ENCODE measurements around the gene LCE1A. TPM values are rescaled to one million over a fixed set of nuclear protein-coding genes. Genes with fewer than 3 reads are reported as not detected.

LCE1A gene
- total RNA-seq, 6 experiments from 2014 or later, result not detected

GRCh38 chr1:152817309-152817708 lies 10.0 kb upstream of the LCE1A start:
- no peaks in the 10 kb centered on the region for H3K36me3 Mint-ChIP-seq (ENCODE audit: low read depth)
- no peak for DNase-seq
- peaks cover 14% of the 10 kb centered on the region for H3K9me3 Mint-ChIP-seq
- peaks cover 5% of the 10 kb centered on the region for H3K27me3 Mint-ChIP-seq (ENCODE audit: insufficient read depth)
- no peak overlapping the region for H3K27ac Mint-ChIP-seq
- H3K4me1 Mint-ChIP-seq (ENCODE audit: low read depth), result no peaks in the 10 kb centered on the region
- no peak for TF ChIP-seq CTCF (IDR thresholded peaks at IDR 0.05)
- no peak overlapping the region for H3K4me3 Mint-ChIP-seq

- DNase-seq, result no peak
- no peak overlapping the region for H3K4me3 Mint-ChIP-seq
- no peak for TF ChIP-seq CTCF (IDR thresholded peaks at IDR 0.05)
- H3K36me3 Mint-ChIP-seq (ENCODE audit: low read depth), result no peaks in the 10 kb centered on the region
- H3K9me3 Mint-ChIP-seq, result peaks cover 20% of the 10 kb centered on the region
- H3K4me1 Mint-ChIP-seq (ENCODE audit: low read depth), result no peaks in the 10 kb centered on the region
- H3K27me3 Mint-ChIP-seq (ENCODE audit: insufficient read depth), result peaks cover 4% of the 10 kb centered on the region
- H3K27ac Mint-ChIP-seq, result no peak overlapping the region
Measured at GRCh38 chr1:152823294-152823693, 4.0 kb upstream of the LCE1A start.

- Mint-ChIP-seq H3K27me3 (ENCODE audit: insufficient read depth) (peaks cover 3% of the 10 kb centered on the region; the same call in 1 of the 2 replicates), H3K4me3 (no peak overlapping the region), H3K36me3 (ENCODE audit: low read depth) (no peaks in the 10 kb centered on the region), H3K4me1 (ENCODE audit: low read depth) (no peaks in the 10 kb centered on the region), H3K9me3 (peaks cover 19% of the 10 kb centered on the region), H3K27ac (no peak overlapping the region)
- no peak for DNase-seq
- TF ChIP-seq CTCF (IDR thresholded peaks at IDR 0.05), result no peak
Measured at GRCh38 chr1:152824964-152825363, 2.3 kb upstream of the LCE1A start.

GRCh38 chr1:152836870-152837269 lies 9.6 kb downstream of the LCE1A start:
- DNase-seq, result no peak
- H3K27ac Mint-ChIP-seq, result no peak overlapping the region
- no peaks in the 10 kb centered on the region; the same call in none of the 2 replicates for H3K27me3 Mint-ChIP-seq (ENCODE audit: insufficient read depth)

GRCh38 chr1:152842556-152842955 lies 15.3 kb downstream of the LCE1A start, which contains the start of gene LCE6A:
Gene LCE6A (plus strand): TSS chr1:152842856. CDS start chr1:152843521, 665 bp downstream.
- Mint-ChIP-seq H3K4me3 (no peak within 1 kb of the TSS), H3K27me3 (ENCODE audit: insufficient read depth) (no peaks in the 10 kb centered on the region; the same call in 1 of the 2 replicates), H3K9me3 (peaks cover 9% of the 10 kb centered on the region), H3K4me1 (ENCODE audit: low read depth) (no peaks in the 10 kb centered on the region), H3K36me3 (ENCODE audit: low read depth) (no peaks in the 10 kb centered on the region), H3K27ac (no peak within 1 kb of the TSS)
- no peak for TF ChIP-seq CTCF (IDR thresholded peaks at IDR 0.05)
- no peak for DNase-seq

More at GRCh38 chr1:152836870-152837269, 9.6 kb downstream of the LCE1A start:
- no peaks in the 10 kb centered on the region; the same call in none of the 2 replicates for H3K9me3 Mint-ChIP-seq
- H3K4me3 Mint-ChIP-seq, result no peak overlapping the region
- H3K4me1 Mint-ChIP-seq (ENCODE audit: low read depth), result no peaks in the 10 kb centered on the region
- H3K36me3 Mint-ChIP-seq (ENCODE audit: low read depth), result no peaks in the 10 kb centered on the region
- no peak for TF ChIP-seq CTCF (IDR thresholded peaks at IDR 0.05)

Data from HFFc6 (cell line).